Endothelial cell of umbilical vein (primary cell): ENCODE data around the gene FANCC. TPM values are rescaled to one million over a fixed set of nuclear protein-coding genes. Genes with fewer than 3 reads are reported as not detected.

Experiments used
- BruUV-seq: library from RNA; stranded (reverse); fragments of 400-500 nt; replicated peaks from 2 replicates; lab custom pipeline; 2021; lab: Mats Ljungman, UMichigan
- CTCF ChIA-PET: fragments of 300-600, 350-600 bp; sonication (Branson Sonifier 250); formaldehyde crosslinking; loops from one replicate; lab custom pipeline; 2021; ENCODE audit warnings: antibody characterized with exemption, inconsistent platforms; lab: Charles Lee
- POLR2A ChIA-PET: fragments of 300-600, 350-600 bp; sonication (Branson Sonifier 250); formaldehyde crosslinking; loops from one replicate; lab custom pipeline; 2021; ENCODE audit warnings: antibody characterized with exemption, inconsistent platforms; lab: Charles Lee
- DNase-seq: peaks from one replicate; pipeline ENCODE4 v3.0.0-alpha.2; 2011; ENCODE audit warnings: low read depth, low spot score
- FAIRE-seq: peaks from 2 replicates; lab custom pipeline; 2011; peaks lifted over from hg19 to GRCh38; lab: Jason Lieb, UNC
- H2AFZ ChIP-seq: 2 replicates; pipeline ENCODE4 v1.6.0; 2012; ENCODE audit warnings: low read depth, low read length, control low read depth, inconsistent platforms
- H3K27ac ChIP-seq: 2 replicates; pipeline ENCODE4 v1.5.1; 2011; ENCODE audit warnings: low read depth, mild to moderate bottlenecking, control low read depth, low read length, moderate library complexity; ENCODE audit not compliant: insufficient read depth
- H3K27me3 ChIP-seq, 2 experiments: 2 replicates each; pipeline versions ENCODE4 v1.6.0 to v1.6.1; 2011; ENCODE audit warnings: low read length in 2 of 2, mixed read lengths in 1 of 2; ENCODE audit not compliant: control insufficient read depth in 2 of 2, insufficient read depth in 2 of 2
- H3K36me3 ChIP-seq, 2 experiments: 2 replicates in 1 of 2; 3 replicates in 1 of 2; pipeline ENCODE4 v1.5.1; 2011; ENCODE audit warnings: low read length in 2 of 2, mild to moderate bottlenecking in 1 of 2, moderate library complexity in 1 of 2; ENCODE audit not compliant: control insufficient read depth in 2 of 2, insufficient read depth in 2 of 2; ENCODE audit errors: extremely low read depth in 1 of 2
- H3K4me1 ChIP-seq: 3 replicates; pipeline ENCODE4 v1.5.1; 2011; ENCODE audit warnings: mild to moderate bottlenecking, low read length; ENCODE audit not compliant: control insufficient read depth, insufficient read depth; ENCODE audit errors: extremely low read depth
- H3K4me2 ChIP-seq: 2 replicates; pipeline ENCODE4 v1.6.1; 2011; ENCODE audit warnings: low read length, control low read depth, mixed read lengths; ENCODE audit not compliant: insufficient read depth
- H3K4me3 ChIP-seq, 3 experiments: fragments of 200-600 bp in 1 of 3; sonication (generic), shearing (Covaris generic) in 1 of 3; replicated peaks in 1 of 3; 2 replicates each; pipeline ENCODE4 v1.5.1; 2011 to 2016; ENCODE audit warnings: control low read depth in 3 of 3, low read length in 3 of 3, mild to moderate bottlenecking in 2 of 3, inconsistent platforms in 1 of 3, low read depth in 1 of 3, moderate library complexity in 1 of 3; ENCODE audit not compliant: insufficient read depth in 1 of 3
- H3K79me2 ChIP-seq: 2 replicates; pipeline ENCODE4 v1.6.0; 2012; ENCODE audit warnings: low read length, inconsistent platforms; ENCODE audit not compliant: control insufficient read depth, insufficient read depth
- H3K9ac ChIP-seq: replicated peaks from 2 replicates; pipeline ENCODE3; 2011; ENCODE audit warnings: low read length, control low read depth; ENCODE audit not compliant: insufficient read depth; ENCODE audit errors: extremely low read depth
- H3K9me1 ChIP-seq: replicated peaks from 3 replicates; pipeline ENCODE4 v1.6.0; 2011; ENCODE audit warnings: mild to moderate bottlenecking, low read length; ENCODE audit not compliant: control insufficient read depth, insufficient read depth; ENCODE audit errors: extremely low read depth
- H3K9me3 ChIP-seq: replicated peaks from 2 replicates; pipeline ENCODE4 v1.5.1; 2012; ENCODE audit warnings: low read length, inconsistent platforms; ENCODE audit not compliant: control insufficient read depth, insufficient read depth
- H4K20me1 ChIP-seq: replicated peaks from 2 replicates; pipeline ENCODE3; 2011; ENCODE audit warnings: mild to moderate bottlenecking, low read length; ENCODE audit not compliant: control insufficient read depth, insufficient read depth; ENCODE audit errors: extremely low read depth
- JUN ChIP-seq: IDR thresholded peaks from 2 replicates; pipeline ENCODE4 v1.6.1; 2011; ENCODE audit warnings: borderline replicate concordance, low read depth; ENCODE audit not compliant: insufficient read length, insufficient read depth
- MAX ChIP-seq: IDR thresholded peaks from 2 replicates; pipeline ENCODE4 v1.6.1; 2011; ENCODE audit not compliant: insufficient read depth, insufficient read length
- MYC ChIP-seq: IDR thresholded peaks from one replicate; pipeline ENCODE4 v1.6.1; 2011; ENCODE audit warnings: mild to moderate bottlenecking, low read depth, low read length
- POLR2A ChIP-seq: IDR thresholded peaks from 2 replicates; pipeline ENCODE4 v1.6.1; 2012; ENCODE audit warnings: low read depth, mild to moderate bottlenecking, control low read depth, low read length
- dilution Hi-C: fragments of 300-500 bp; cut with MboI; formaldehyde crosslinking; loops from one replicate; pipeline ENCODE4 v1.15.0; 2019; ENCODE audit warnings: low sequenced_read_pairs; ENCODE audit not compliant: extremely low pct_ligation_motif_present
- intact Hi-C: fragments of 100-400 bp; cut with micrococcal nuclease; formaldehyde crosslinking; loops from one replicate; pipeline ENCODE4 v1.10.0; 2022
- polyA plus RNA-seq, 4 experiments: library from polyadenylated mRNA; depleted of rRNA in 3 of 4; stranded (reverse) in 3 of 4; unstranded in 1 of 4; fragments of >200 nt; gene quantifications; 2 replicates each; pipeline versions ENCODE4 v1.2.1 to v1.2.3, GENCODE V29; 2011 to 2012; ENCODE audit warnings: missing spikeins in 1 of 4
- total RNA-seq: library from RNA; stranded (reverse); gene quantifications from 2 replicates; pipeline ENCODE4 v1.2.3, GENCODE V29; 2021
- TF ChIP-seq, protein P1 (sequence below), 2 donors: IDR thresholded peaks; 1 replicate in 1 of 2; 2 replicates in 1 of 2; pipeline ENCODE4 v1.5.1; 2011; ENCODE audit warnings: low read length in 2 of 2, mild to moderate bottlenecking in 2 of 2, moderate library complexity in 2 of 2, control low read depth in 1 of 2, inconsistent platforms in 1 of 2, low read depth in 1 of 2; ENCODE audit not compliant: insufficient read depth in 1 of 2; ENCODE audit errors: extremely low read depth in 1 of 2

The FANCC gene
- total and polyA plus RNA-seq, 2 donors (not counting 3 experiments of a cell fraction or from before 2014, with no cell fraction given), result 5.7 to 13.1 TPM

DNA sequence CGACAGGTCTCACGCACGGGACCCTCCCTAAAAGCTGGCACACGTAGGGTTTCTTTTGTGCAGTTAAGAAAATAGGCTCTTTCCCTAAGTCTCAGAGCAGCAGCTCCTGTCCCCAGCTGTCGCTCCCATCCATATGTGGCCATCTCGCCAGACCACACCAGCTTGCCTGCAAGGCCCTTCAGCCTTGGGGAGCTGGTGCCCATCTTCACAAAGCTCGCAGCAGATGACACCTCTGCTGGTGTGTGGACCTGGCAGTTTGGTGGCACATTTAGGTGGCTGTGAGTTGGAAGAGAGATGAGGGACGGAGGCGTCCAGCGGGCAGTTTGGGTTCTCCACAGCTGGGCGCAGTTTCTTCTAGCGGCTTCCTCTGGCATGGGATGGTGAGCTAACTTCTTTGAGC is 239.0 kb downstream of the FANCC start:
- Histone ChIP-seq H3K27me3 (no peaks in the 10 kb centered on the region), H3K4me3 (no peak overlapping the region), H3K9me3 (no peaks in the 10 kb centered on the region), H4K20me1 (no peaks in the 10 kb centered on the region), H3K9ac (no peak overlapping the region), H2AFZ (no peak overlapping the region), H3K79me2 (peaks cover 3% of the 10 kb centered on the region), H3K4me1 (no peaks in the 10 kb centered on the region), H3K4me2 (no peak overlapping the region), H3K9me1 (no peaks in the 10 kb centered on the region), H3K36me3 (peaks cover 2 to 32% of the 10 kb centered on the region in 2 experiments), H3K27ac (no peak overlapping the region)
- no peak for FAIRE-seq
- dilution Hi-C loops (no loop called here), intact Hi-C loops (no loop called here)
- CTCF ChIA-PET, result interaction anchor here (1.1 to 1.4 kb wide), 2 partner anchors 49 to 397 kb away, joined by 3 to 4 read pairs; no protein-coding TSS in a partner anchor
- TF ChIP-seq, protein P1, sequence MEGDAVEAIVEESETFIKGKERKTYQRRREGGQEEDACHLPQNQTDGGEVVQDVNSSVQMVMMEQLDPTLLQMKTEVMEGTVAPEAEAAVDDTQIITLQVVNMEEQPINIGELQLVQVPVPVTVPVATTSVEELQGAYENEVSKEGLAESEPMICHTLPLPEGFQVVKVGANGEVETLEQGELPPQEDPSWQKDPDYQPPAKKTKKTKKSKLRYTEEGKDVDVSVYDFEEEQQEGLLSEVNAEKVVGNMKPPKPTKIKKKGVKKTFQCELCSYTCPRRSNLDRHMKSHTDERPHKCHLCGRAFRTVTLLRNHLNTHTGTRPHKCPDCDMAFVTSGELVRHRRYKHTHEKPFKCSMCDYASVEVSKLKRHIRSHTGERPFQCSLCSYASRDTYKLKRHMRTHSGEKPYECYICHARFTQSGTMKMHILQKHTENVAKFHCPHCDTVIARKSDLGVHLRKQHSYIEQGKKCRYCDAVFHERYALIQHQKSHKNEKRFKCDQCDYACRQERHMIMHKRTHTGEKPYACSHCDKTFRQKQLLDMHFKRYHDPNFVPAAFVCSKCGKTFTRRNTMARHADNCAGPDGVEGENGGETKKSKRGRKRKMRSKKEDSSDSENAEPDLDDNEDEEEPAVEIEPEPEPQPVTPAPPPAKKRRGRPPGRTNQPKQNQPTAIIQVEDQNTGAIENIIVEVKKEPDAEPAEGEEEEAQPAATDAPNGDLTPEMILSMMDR (IDR thresholded peaks at IDR 0.05; ENCODE audit: extremely low read depth in 1 of 2, insufficient read depth in 1 of 2, low read depth in 1 of 2, low read length in 2 of 2), result no peak
- TF ChIP-seq MAX, result no peak
- no peak for DNase-seq
- POLR2A ChIA-PET, result no interaction called here
- no TSS peak for BruUV-seq

GRCh38 chr9:95077766-95078370 is 239.6 kb downstream of the FANCC start:
- H3K79me2 ChIP-seq, result peaks cover 3% of the 10 kb centered on the region
- TF ChIP-seq POLR2A, result no peak
- no peak for TF ChIP-seq MYC
- TF ChIP-seq JUN, result no peak
- dilution Hi-C loops (no loop called here), intact Hi-C loops (no loop called here)
- H3K27ac ChIP-seq, result no peak overlapping the region
- no peak overlapping the region for H3K9ac ChIP-seq
- ChIA-PET POLR2A (no interaction called here), CTCF (interaction anchor here (1.1 to 1.4 kb wide), 2 partner anchors 49 to 397 kb away, joined by 3 to 4 read pairs; no protein-coding TSS in a partner anchor)
- FAIRE-seq (no peak), DNase-seq (no peak)
- BruUV-seq, result no TSS peak
- no peak overlapping the region for H3K4me2 ChIP-seq
- H2AFZ ChIP-seq, result no peak overlapping the region
- no peaks in the 10 kb centered on the region for H3K4me1 ChIP-seq
- no peaks in the 10 kb centered on the region for H3K27me3 ChIP-seq
- H3K9me3 ChIP-seq, result no peaks in the 10 kb centered on the region
- no peaks in the 10 kb centered on the region for H4K20me1 ChIP-seq
- no peak overlapping the region for H3K4me3 ChIP-seq
- no peaks in the 10 kb centered on the region for H3K9me1 ChIP-seq
- peaks cover 2 to 26% of the 10 kb centered on the region in 2 experiments for H3K36me3 ChIP-seq
